Activated CD4-positive, alpha-beta T cell treated with anti-CD3 and anti-CD28 coated beads, Interleukin-2, amount 10 ng/mL, durations not matched to agents 7 days and 5 days (primary cell): Measurements from ENCODE around the gene HYDIN. TPM values are rescaled to one million over a fixed set of nuclear protein-coding genes. Genes with fewer than 3 reads are reported as not detected.
"Not testable (repeated sequence)": the region's sequence is repeated elsewhere in the genome, so short reads cannot be mapped to it uniquely, and the experiment has no call there.

Experiments
- CTCF ChIA-PET: fragments of 350-600 bp; sonication (Branson Sonifier 250); formaldehyde crosslinking; loops from one replicate; lab custom pipeline; 2021; ENCODE audit warnings: antibody characterized with exemption; lab: Charles Lee
- POLR2A ChIA-PET: fragments of 350-600 bp; sonication (Branson Sonifier 250); formaldehyde crosslinking; loops from one replicate; lab custom pipeline; 2021; ENCODE audit warnings: antibody characterized with exemption; lab: Charles Lee
- DNase-seq: peaks from one replicate; pipeline ENCODE4 v3.0.0-alpha.2; 2020
- H3K27ac Mint-ChIP-seq: one replicate; pipeline ENCODE4 v1.8.0; 2021; ENCODE audit warnings: mild to moderate bottlenecking, moderate library complexity, mixed read lengths
- H3K27me3 Mint-ChIP-seq: one replicate; pipeline ENCODE4 v1.8.0; 2021; ENCODE audit warnings: mixed read lengths
- H3K36me3 Mint-ChIP-seq: one replicate; pipeline ENCODE4 v1.8.0; 2021; ENCODE audit warnings: low read depth, mixed read lengths
- H3K4me1 Mint-ChIP-seq: one replicate; pipeline ENCODE4 v1.8.0; 2021; ENCODE audit warnings: mixed read lengths
- H3K4me3 Mint-ChIP-seq: one replicate; pipeline ENCODE4 v1.8.0; 2021; ENCODE audit warnings: mild to moderate bottlenecking, moderate library complexity, mixed read lengths
- H3K9me3 Mint-ChIP-seq: one replicate; pipeline ENCODE4 v1.8.0; 2021; ENCODE audit warnings: mixed read lengths
- total RNA-seq, 2 experiments: library from RNA; stranded (reverse); gene quantifications; one replicate each; pipeline ENCODE4 v1.2.3, GENCODE V29; 2021

HYDIN gene
- total RNA-seq, 2 experiments from 2014 or later, result not detected

DNA sequence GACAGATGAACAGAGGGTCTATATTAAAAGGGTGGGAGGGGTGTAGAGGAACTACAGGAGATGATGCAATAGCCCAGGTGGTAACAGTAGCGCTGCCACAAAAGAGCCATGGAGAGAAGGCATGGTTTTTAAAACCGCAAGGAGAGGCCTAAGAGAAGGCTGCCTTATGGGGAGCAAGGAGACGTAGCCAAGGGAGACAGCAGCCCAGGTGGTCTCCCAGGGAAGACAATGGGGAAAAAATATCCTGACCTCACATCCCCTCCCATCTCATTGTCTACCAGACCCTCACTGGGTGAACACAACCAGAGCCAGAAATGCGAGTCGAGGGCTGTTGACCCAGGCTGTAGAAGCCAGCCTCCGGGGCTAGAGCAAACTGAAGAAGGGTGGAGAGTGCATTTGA is 77.2 kb downstream of the HYDIN start:
- CTCF ChIA-PET, H3K27me3 Mint-ChIP-seq, H3K4me1 Mint-ChIP-seq, H3K4me3 Mint-ChIP-seq, H3K9me3 Mint-ChIP-seq, POLR2A ChIA-PET, DNase-seq, H3K27ac Mint-ChIP-seq, H3K36me3 Mint-ChIP-seq: not testable (repeated sequence)

DNA sequence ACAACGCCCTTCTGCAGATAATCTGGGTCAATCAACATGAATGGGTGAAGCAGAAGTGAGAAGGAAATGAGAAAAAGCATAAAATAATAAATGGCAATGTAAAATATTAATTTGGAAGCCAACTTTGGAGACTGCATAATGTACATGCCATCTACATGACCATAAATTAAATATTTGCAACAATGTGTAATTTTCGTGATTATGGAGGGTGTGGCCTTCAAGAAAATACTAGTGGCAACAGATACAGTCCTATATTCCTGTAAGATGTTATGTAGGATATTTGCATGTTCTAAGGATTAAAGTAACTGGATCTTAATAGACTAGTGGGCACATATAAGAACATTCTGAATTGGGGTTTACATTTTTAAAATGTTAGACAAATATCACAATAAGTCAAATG is 78.9 kb downstream of the HYDIN start:
- POLR2A ChIA-PET, CTCF ChIA-PET: not testable (repeated sequence)

DNA sequence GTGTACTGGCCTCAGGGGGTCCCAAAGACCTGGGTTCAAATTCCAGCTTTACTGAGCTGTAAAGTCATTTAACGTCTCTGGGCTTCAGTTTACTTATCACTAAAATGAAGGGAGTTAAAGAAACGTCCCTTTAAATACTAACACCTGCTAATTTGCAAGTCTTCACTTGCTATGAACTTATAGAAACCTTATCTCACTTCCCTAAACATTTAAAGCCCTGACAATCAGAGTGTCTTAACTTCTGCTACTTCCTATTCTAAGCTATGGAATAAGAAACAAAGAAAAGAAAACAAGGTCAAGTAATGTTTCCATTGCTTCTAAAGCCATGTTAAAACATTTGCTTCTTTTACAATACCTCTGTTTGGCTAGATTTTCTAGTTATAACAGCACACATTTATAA is 87.3 kb downstream of the HYDIN start:
- H3K27me3 Mint-ChIP-seq, H3K4me1 Mint-ChIP-seq, CTCF ChIA-PET, H3K36me3 Mint-ChIP-seq, H3K4me3 Mint-ChIP-seq, H3K9me3 Mint-ChIP-seq, H3K27ac Mint-ChIP-seq, POLR2A ChIA-PET, DNase-seq: not testable (repeated sequence)

More for the DNA sequence above, 78.9 kb downstream of the HYDIN start:
- not testable (repeated sequence) for H3K4me3 Mint-ChIP-seq, H3K27ac Mint-ChIP-seq, H3K9me3 Mint-ChIP-seq, H3K27me3 Mint-ChIP-seq, DNase-seq, H3K36me3 Mint-ChIP-seq, H3K4me1 Mint-ChIP-seq

DNA sequence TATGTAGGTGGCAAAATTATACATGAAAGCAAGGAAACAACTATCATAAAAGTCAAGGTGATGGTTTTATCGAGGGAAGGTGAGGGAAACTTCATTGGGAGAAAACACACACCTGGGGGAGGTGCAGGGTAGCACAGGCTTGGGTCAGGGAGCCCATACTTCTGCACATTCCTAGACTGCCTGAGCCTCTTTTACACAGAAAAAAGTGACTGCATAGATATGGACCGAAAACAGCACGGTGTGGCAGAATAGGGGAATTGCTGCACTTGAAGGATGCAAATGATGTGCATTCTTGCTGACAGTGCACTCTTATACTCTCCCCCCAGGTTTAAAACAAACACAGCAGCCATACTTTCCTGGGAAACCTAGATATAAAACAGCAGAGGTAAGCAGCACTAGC is 120.0 kb downstream of the HYDIN start:
- CTCF ChIA-PET, H3K27ac Mint-ChIP-seq, H3K4me1 Mint-ChIP-seq, H3K27me3 Mint-ChIP-seq, H3K9me3 Mint-ChIP-seq, H3K4me3 Mint-ChIP-seq, DNase-seq, POLR2A ChIA-PET, H3K36me3 Mint-ChIP-seq: not testable (repeated sequence)

DNA sequence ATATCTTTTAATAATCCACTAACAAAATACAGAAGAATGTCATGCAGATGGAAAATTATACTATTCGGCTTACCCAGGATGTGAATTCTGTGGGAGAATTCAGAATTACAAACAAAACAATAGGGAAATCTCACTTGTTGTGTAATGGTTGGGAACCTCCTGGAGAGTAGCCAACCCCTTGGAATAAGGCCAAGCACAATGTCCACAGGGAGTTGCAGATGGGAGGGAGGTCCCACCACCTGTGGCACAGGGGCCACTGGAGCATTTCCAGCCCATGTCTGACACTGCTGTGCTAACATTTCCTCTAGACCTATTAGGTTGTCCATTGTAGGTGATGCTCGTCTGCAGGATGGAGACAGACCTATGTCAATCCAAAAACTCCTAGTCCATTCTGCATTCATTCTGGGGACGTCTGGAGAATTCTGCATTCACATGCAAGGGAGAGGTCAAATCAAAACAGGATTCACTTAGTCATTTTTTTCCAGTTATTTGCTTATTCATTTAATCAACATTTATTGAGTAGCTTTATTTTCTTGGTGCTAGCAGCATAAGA is 120.8 kb downstream of the HYDIN start:
- H3K36me3 Mint-ChIP-seq, H3K27me3 Mint-ChIP-seq, H3K4me1 Mint-ChIP-seq, CTCF ChIA-PET, POLR2A ChIA-PET, H3K27ac Mint-ChIP-seq, DNase-seq, H3K4me3 Mint-ChIP-seq, H3K9me3 Mint-ChIP-seq: not testable (repeated sequence)

DNA sequence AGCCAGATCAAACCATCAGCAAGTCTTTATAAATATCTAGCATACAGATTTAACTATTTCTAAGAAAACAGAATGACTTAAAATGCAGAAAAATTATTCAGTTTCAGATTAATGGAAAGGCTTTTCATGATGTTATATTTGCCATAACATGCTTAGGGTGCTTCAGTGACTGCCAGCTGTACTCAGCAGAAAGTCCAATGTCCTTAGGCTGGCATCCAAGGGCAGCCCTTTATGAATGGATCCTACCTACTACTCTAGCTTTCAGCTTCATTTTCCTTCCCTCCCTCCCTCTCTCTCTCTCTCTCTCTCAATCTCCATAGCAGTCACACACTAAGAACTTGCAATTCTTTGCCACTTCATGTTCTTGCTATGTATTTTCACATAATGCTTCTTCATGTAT is 124.6 kb downstream of the HYDIN start:
- CTCF ChIA-PET, H3K4me3 Mint-ChIP-seq, H3K27ac Mint-ChIP-seq, H3K9me3 Mint-ChIP-seq, H3K36me3 Mint-ChIP-seq, H3K27me3 Mint-ChIP-seq, POLR2A ChIA-PET, DNase-seq, H3K4me1 Mint-ChIP-seq: not testable (repeated sequence)

DNA sequence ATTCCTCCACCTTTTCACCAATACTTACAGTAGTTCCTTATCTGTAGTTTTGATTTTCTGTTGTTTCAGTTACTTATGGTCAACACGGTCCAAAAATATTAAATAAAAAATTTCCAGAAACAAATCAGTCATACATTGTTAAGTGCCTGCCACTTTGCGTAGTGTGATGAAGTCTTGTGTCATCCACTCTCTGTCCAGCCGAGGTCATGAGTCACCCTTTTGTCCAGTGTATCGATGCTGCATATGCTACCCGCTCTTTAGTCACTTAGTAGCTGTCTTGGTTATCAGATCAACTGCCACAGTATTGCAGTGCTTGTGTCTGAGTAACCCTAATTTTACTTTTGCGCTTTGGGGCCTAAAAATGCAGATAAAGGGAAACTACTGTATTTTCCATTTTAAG is 146.9 kb downstream of the HYDIN start:
- H3K36me3 Mint-ChIP-seq, H3K27me3 Mint-ChIP-seq, DNase-seq, POLR2A ChIA-PET, H3K4me1 Mint-ChIP-seq, H3K27ac Mint-ChIP-seq, H3K9me3 Mint-ChIP-seq, CTCF ChIA-PET, H3K4me3 Mint-ChIP-seq: not testable (repeated sequence)

DNA sequence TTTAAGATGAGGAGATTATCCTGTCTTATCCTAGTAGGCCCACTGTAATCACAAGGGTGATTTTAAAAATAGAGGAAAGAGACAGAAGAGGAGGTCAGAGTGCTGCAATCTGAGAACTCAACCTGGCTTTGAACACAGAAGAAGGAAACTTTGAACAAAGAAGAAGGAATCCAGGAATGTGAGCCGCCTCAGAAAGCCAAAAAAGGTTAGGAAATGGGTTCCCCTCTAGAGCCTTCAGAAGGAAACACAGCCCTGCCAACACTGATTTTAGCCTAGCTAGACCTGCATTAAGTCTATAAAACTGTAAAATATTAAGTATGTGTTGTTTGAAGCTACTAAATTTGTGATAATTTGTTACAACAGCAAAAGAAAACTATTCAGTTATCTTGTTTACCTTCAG is 149.7 kb downstream of the HYDIN start:
- H3K36me3 Mint-ChIP-seq, DNase-seq, H3K9me3 Mint-ChIP-seq, H3K27me3 Mint-ChIP-seq, H3K4me3 Mint-ChIP-seq, H3K27ac Mint-ChIP-seq, POLR2A ChIA-PET, CTCF ChIA-PET, H3K4me1 Mint-ChIP-seq: not testable (repeated sequence)

DNA sequence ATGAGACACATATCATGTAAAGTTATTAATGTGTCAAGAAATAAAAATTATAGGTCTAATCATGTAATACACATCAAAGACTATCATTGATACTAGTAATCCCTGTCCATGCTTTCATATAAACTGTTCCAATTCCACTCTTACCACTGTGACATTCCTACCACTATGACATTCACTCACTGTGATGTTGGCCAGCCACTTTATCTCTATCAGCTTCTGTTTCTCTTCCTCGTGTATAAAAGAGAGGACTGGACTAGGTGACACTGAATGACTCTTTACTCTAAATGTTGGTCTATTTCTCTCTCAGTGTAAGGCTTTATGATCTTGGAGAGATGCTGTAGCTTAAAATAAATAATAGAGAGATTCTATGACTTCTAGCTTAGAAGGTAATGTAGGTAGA is 150.3 kb downstream of the HYDIN start:
- DNase-seq, POLR2A ChIA-PET, H3K27ac Mint-ChIP-seq, H3K4me3 Mint-ChIP-seq, CTCF ChIA-PET, H3K36me3 Mint-ChIP-seq, H3K9me3 Mint-ChIP-seq, H3K4me1 Mint-ChIP-seq, H3K27me3 Mint-ChIP-seq: not testable (repeated sequence)

DNA sequence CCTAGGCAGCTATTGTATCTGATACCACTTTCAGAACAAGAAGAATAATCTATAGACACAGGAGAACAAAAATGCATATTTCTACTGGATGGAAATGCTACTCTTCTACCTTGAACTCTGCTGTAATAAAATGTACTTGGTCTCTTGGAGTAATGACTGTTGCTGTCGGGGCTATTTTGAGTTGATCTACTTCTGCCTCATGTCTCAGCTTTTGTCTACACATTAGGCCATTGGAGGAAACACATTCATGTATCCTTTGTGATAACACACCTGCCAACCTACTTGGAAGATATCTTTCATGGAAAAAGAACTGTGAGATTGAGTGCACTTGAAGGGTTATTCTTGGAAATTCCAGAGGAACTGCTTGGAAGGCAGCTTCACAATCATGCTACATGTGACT is 159.9 kb downstream of the HYDIN start:
- DNase-seq, H3K9me3 Mint-ChIP-seq, H3K4me1 Mint-ChIP-seq, POLR2A ChIA-PET, CTCF ChIA-PET, H3K27ac Mint-ChIP-seq, H3K4me3 Mint-ChIP-seq, H3K27me3 Mint-ChIP-seq, H3K36me3 Mint-ChIP-seq: not testable (repeated sequence)

DNA sequence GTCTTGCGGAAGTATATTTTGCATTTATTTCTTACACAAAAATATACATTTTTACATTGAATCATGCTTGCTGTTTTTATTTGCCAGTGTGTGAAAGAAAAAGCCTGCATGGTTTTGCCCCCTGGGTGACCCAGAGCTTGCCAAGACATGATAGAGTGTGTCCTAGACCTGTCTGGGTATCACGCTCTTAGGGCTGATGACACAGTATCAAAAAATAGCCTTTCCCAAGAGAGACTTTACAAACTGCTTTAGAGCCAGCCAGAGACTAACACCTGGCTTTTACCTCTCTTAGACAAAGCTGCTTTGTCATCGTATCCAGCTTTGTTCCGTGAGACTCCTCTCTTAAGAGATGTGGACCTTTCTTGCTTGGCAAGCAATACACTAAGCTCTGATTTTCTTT is 160.7 kb downstream of the HYDIN start:
- H3K36me3 Mint-ChIP-seq, POLR2A ChIA-PET, H3K9me3 Mint-ChIP-seq, H3K4me1 Mint-ChIP-seq, CTCF ChIA-PET, H3K27ac Mint-ChIP-seq, H3K27me3 Mint-ChIP-seq, H3K4me3 Mint-ChIP-seq, DNase-seq: not testable (repeated sequence)

DNA sequence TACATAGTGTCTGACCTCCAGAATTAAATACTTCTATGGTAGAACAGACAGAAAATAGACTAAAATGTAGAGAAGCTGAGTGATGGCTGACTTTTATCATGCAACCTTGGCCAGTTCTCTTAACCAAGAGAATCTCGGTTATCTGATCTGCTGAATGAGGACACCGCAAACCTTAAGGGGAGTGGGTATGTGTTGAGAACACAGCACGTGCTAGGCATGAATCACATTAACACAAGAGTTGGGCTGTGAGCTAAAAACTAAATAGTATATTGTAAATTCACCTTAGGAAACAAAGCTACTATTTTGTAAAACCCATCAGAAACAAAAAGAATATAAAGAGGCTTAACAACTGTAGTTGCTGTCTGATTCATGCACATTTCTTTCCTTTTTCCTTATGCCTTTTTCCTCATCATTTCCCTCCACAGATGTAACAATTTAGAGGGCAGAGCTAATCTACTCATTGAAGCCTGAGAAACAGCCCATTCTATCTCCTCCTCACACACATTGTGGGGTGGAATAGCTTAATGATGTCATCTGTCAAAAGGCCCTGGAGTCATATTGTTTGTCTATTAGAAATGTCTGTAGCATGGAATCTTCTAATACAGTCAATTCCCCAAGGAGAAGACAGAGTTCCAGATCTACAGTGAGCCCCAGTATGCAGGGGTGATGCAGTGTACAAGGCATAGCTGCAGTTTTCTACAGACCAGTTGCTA is 176.5 kb downstream of the HYDIN start:
- H3K4me3 Mint-ChIP-seq, POLR2A ChIA-PET, CTCF ChIA-PET, H3K27me3 Mint-ChIP-seq, H3K9me3 Mint-ChIP-seq, H3K4me1 Mint-ChIP-seq, H3K27ac Mint-ChIP-seq, H3K36me3 Mint-ChIP-seq, DNase-seq: not testable (repeated sequence)

DNA sequence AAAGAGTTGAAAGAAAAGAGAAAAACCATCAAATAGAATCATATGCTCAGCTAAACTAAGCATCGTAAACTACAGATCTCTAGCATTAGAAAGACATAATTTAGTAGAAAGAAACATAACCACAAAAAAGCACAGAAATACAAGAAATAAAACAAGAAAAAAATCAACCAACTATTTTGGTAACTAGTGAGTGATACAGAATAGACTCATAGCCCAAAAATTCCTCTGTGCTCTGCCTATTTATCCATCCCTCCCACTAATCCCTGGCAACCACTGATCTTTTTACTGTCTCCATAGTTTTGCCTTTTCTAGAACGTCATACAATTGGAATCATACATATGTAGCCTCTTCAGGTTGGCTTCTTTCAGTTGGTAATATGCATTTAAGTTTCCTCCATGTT is 180.2 kb downstream of the HYDIN start:
- CTCF ChIA-PET, DNase-seq, H3K4me3 Mint-ChIP-seq, H3K27me3 Mint-ChIP-seq, H3K9me3 Mint-ChIP-seq, H3K36me3 Mint-ChIP-seq, H3K4me1 Mint-ChIP-seq, POLR2A ChIA-PET, H3K27ac Mint-ChIP-seq: not testable (repeated sequence)
